ENCODE results near the gene TPM4.

The TPM4 gene

DNA sequence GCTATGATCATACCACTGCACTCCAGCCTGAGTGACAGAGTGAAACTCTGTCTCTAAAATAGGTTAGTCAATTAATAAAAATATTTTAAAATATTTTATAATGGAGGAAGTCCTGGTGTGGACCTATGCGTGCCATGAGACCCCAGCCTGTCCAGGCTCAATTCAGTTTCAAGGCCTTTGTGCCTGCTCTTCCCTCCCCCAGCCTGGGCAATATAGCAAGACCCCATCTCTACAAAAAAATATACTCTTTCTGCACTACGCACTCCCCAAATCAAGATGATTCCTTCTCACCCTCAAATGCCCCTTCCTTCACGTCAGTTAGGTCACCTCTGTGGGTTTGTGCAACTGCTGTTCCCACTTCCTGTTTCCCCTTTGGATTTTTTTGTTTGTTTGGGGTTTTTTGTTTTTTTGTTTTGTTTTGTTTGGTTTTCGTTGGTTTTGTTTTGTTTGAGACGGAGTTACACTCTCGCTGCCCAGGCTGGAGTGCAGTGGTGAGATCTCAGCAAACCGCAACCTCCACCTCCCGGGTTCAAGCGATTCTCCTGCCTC lies 65.8 kb downstream of the TPM4 start:
- TF ChIP-seq CTCF (conservative IDR thresholded peaks at IDR 0.05; ENCODE audit: low read depth, low read length) = no peak
- H3K4me3 ChIP-seq (ENCODE audit: low read depth, low read length) = no peak overlapping the region
- DNase-seq (ENCODE audit: low read depth) = no peak

DNA sequence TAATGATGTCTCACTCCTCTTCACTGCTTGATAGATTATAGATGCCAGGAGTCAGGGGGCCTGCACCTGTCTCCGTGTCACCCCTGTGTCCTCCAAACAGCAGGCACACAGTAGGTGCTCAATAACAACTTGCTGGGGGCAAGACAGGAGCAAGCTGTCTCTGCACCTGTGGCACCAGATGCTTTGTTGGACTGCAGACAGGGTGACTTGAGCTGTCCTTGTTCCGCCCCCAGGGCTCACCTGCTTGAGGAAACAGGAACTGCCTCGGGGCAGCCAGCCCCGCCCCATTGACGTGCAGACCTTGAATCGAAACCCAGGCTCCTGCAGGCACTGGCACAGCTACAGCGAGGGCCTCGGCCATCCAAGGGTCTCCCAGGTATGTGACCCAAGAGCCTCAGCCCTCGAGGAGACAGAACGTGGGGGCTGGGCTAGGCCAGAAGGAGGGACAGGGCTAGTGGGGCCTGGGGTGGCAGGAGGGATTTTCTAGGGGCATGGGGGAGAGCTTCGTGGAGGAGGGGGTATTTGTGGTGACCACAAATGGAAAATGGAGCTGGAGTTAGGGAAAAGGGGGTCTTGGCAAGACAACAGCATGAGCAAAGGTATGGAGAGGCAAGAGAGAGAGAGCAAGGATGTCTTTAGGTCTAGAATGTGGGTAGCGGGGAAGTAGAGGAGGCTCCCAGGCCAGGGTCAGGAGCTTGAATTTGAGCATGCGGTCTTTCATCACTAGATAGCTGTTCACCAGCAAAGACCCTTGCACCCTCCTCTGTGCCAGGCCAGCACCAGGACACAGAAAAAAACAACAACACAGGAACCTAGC lies 67.3 kb downstream of the TPM4 start, which contains the start of gene HSH2D:
Gene HSH2D, plus strand, starts transcription at position 287 of the 817 bp plus-strand sequence. CDS start 5,066 bp downstream, outside the sequence.
- no peak for DNase-seq (ENCODE audit: low read depth)
- TF ChIP-seq CTCF (conservative IDR thresholded peaks at IDR 0.05; ENCODE audit: low read depth, low read length) = no peak
- no peak within 1 kb of the TSS for H3K4me3 ChIP-seq (ENCODE audit: low read depth, low read length)

DNA sequence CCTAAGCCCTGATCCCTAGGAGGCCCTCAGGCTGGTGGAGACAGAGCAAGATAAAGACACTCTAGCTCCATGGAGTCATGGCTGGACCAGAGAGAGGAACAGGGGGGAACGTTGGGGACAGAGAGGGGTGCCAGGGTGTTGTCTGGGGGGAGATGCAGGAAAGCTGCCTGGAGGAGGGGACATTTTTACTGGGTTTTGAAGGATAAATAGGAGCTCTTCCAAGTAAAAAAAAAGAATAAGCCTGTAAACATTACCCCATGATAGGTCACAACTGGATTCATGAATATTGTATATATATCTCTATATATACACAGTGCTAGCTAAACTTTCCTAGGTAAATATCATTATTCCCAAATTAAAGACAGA lies 67.9 kb downstream of the TPM4 start:
- no peak for DNase-seq (ENCODE audit: low read depth)
- H3K4me3 ChIP-seq (ENCODE audit: low read depth, low read length) = no peak overlapping the region
- no peak for TF ChIP-seq CTCF (conservative IDR thresholded peaks at IDR 0.05; ENCODE audit: low read depth, low read length)

- H3K4me3 ChIP-seq (ENCODE audit: low read depth, low read length) = no peak overlapping the region
- TF ChIP-seq CTCF (conservative IDR thresholded peaks at IDR 0.05; ENCODE audit: low read depth, low read length) = no peak
- no peak for DNase-seq (ENCODE audit: low read depth)
Measured at GRCh38 chr19:16146112-16146511, 69.8 kb downstream of the TPM4 start.

GRCh38 chr19:16148443-16149229 lies 72.3 kb downstream of the TPM4 start:
- DNase-seq (ENCODE audit: low read depth) = no peak
- TF ChIP-seq CTCF (conservative IDR thresholded peaks at IDR 0.05; ENCODE audit: low read depth, low read length) = no peak
- no peak overlapping the region for H3K4me3 ChIP-seq (ENCODE audit: low read depth, low read length)
